Parathyroid adenoma (tissue), 2 donors: ENCODE results near the gene YIPF1.
"Not testable (repeated sequence)": the region's sequence is repeated elsewhere in the genome, so short reads cannot be mapped to it uniquely, and the experiment has no call there.

Source experiments
- H2AFZ ChIP-seq: fragments of 300-600 bp; sonication (generic); one replicate; pipeline ENCODE4 v1.7.0; 2017; ENCODE audit warnings: antibody characterized with exemption, mild to moderate bottlenecking
- H3K27ac ChIP-seq: fragments of 300-600 bp; sonication (generic); one replicate; pipeline ENCODE4 v1.7.0; 2017
- H3K27me3 ChIP-seq: fragments of 300-600 bp; sonication (generic); one replicate; pipeline ENCODE4 v1.7.0; 2017; ENCODE audit warnings: low read length; ENCODE audit not compliant: control insufficient read depth, insufficient read depth
- H3K36me3 ChIP-seq: fragments of 300-600 bp; sonication (generic); one replicate; pipeline ENCODE4 v1.7.0; 2017; ENCODE audit warnings: low read length; ENCODE audit not compliant: control insufficient read depth, insufficient read depth
- H3K4me1 ChIP-seq: fragments of 300-600 bp; sonication (generic); one replicate; pipeline ENCODE4 v1.7.0; 2017; ENCODE audit warnings: control low read depth
- H3K4me2 ChIP-seq: fragments of 300-600 bp; sonication (generic); one replicate; pipeline ENCODE4 v1.7.0; 2017; ENCODE audit warnings: low read length
- H3K4me3 ChIP-seq: fragments of 300-600 bp; sonication (generic); one replicate; pipeline ENCODE4 v1.7.0; 2017; ENCODE audit warnings: low read depth, low read length
- H3K79me2 ChIP-seq: fragments of 300-600 bp; sonication (generic); one replicate; pipeline ENCODE4 v1.7.0; 2017; ENCODE audit warnings: control low read depth
- H3K9ac ChIP-seq: fragments of 300-600 bp; sonication (generic); one replicate; pipeline ENCODE4 v1.7.0; 2017; ENCODE audit warnings: mild to moderate bottlenecking
- H3K9me3 ChIP-seq: fragments of 300-600 bp; sonication (generic); one replicate; pipeline ENCODE4 v1.7.0; 2017; ENCODE audit warnings: low read length; ENCODE audit not compliant: control insufficient read depth
- TF ChIP-seq, protein P1 (sequence below): fragments of 300-600 bp; sonication (generic); IDR thresholded peaks from one replicate; pipeline ENCODE4 v1.7.0; 2017; ENCODE audit warnings: antibody characterized with exemption, mild to moderate bottlenecking
- donor health status: primary hyperparathyroidism.

YIPF1 gene

DNA sequence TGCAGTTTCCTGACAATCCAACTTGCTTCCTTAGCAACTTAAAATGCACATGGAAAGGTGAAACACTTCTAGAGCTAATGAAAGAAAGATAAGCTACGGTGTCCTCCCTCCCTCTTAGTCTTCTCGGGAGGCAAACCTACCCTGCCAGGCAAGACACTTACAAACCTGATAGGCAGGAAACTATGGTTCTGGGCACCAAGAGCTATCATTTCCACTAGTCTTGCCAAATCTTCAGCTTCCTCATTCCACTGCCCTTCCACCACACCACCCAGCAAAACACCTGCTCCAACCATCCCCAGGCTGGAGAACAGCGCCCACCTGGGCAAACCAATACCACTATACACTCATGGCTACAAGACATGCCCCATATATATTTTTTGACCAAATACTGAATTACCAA lies 66.7 kb downstream of the YIPF1 start:
- TF ChIP-seq, protein P1, sequence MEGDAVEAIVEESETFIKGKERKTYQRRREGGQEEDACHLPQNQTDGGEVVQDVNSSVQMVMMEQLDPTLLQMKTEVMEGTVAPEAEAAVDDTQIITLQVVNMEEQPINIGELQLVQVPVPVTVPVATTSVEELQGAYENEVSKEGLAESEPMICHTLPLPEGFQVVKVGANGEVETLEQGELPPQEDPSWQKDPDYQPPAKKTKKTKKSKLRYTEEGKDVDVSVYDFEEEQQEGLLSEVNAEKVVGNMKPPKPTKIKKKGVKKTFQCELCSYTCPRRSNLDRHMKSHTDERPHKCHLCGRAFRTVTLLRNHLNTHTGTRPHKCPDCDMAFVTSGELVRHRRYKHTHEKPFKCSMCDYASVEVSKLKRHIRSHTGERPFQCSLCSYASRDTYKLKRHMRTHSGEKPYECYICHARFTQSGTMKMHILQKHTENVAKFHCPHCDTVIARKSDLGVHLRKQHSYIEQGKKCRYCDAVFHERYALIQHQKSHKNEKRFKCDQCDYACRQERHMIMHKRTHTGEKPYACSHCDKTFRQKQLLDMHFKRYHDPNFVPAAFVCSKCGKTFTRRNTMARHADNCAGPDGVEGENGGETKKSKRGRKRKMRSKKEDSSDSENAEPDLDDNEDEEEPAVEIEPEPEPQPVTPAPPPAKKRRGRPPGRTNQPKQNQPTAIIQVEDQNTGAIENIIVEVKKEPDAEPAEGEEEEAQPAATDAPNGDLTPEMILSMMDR: no peak
- no peaks in the 10 kb centered on the region for H3K79me2 ChIP-seq
- H3K9me3 ChIP-seq: no peaks in the 10 kb centered on the region
- no peak overlapping the region for H3K27ac ChIP-seq
- no peaks in the 10 kb centered on the region for H3K36me3 ChIP-seq
- no peak overlapping the region for H3K4me3 ChIP-seq
- H3K4me1 ChIP-seq: no peaks in the 10 kb centered on the region
- no peak overlapping the region for H2AFZ ChIP-seq
- no peaks in the 10 kb centered on the region for H3K27me3 ChIP-seq
- H3K4me2 ChIP-seq: no peak overlapping the region
- no peak overlapping the region for H3K9ac ChIP-seq

DNA sequence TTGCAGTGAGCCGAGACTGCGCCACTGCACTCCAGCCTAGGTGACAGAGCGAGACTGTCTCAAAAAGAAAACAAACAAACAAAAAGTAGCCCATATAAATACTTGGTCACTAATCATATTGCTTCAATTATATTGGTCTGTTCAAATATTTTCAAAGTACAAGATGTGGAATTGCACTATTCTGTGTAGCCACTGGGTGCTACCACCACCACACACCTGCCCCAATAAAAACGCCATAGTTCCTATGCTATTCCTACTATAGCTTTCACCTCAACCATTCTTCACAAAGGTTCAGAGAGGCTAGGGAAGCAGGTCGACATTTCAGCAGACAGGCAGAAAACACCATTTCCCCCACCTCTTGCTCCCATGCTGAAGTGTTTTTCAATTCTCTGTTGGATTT lies 68.2 kb downstream of the YIPF1 start:
- H3K27me3 ChIP-seq: no peaks in the 10 kb centered on the region
- no peak overlapping the region for H2AFZ ChIP-seq
- no peak overlapping the region for H3K4me2 ChIP-seq
- H3K27ac ChIP-seq: no peak overlapping the region
- no peak overlapping the region for H3K4me3 ChIP-seq
- H3K4me1 ChIP-seq: no peaks in the 10 kb centered on the region
- H3K9me3 ChIP-seq: no peaks in the 10 kb centered on the region
- no peak overlapping the region for H3K9ac ChIP-seq
- TF ChIP-seq, protein P1: no peak
- no peaks in the 10 kb centered on the region for H3K79me2 ChIP-seq
- H3K36me3 ChIP-seq: no peaks in the 10 kb centered on the region

DNA sequence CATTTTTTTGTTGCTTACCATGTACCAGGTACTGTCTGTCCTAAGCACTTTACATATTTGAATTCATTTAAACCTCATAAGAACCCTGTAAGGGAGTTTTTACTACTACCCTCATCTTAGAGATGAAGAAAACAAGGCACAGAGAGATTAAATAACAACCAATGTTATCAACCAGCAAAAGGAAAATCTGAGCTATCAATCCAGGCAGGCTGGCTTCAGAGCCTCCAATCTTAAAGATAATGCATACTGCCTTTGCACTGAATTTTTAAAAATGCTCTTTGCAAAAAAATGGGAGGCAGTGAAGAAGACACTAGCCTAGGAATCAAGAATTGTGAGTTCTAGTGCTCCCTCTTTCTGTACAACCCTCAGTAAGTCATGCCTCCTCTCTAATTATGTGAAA lies 70.2 kb downstream of the YIPF1 start:
- Histone ChIP-seq H3K36me3 (no peaks in the 10 kb centered on the region), H3K4me2 (no peak overlapping the region), H3K27me3 (no peaks in the 10 kb centered on the region), H2AFZ (no peak overlapping the region), H3K79me2 (no peaks in the 10 kb centered on the region), H3K27ac (no peak overlapping the region), H3K9ac (no peak overlapping the region), H3K9me3 (no peaks in the 10 kb centered on the region), H3K4me1 (no peaks in the 10 kb centered on the region), H3K4me3 (no peak overlapping the region)
- TF ChIP-seq, protein P1: no peak

DNA sequence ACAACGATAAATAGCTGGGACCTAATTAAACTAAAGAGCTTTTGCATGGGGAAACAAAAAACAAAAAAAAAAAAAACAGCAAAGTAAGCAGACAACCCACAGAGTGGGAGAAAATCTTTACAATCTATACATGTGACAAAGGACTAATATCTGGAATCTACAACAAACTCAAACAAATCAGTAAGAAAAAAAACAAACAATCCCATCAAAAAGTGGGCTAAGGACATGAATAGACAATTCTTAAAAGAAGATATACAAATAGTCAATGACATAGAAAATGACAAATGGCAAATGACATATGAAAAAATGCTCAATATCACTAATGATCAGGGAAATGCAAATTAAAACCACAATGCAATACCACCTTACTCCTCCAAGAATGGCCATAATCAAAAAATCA lies 73.0 kb downstream of the YIPF1 start:
- not testable (repeated sequence) for H3K27ac ChIP-seq, H3K27me3 ChIP-seq, H3K4me1 ChIP-seq, H3K4me3 ChIP-seq, H2AFZ ChIP-seq, H3K36me3 ChIP-seq, H3K79me2 ChIP-seq, H3K4me2 ChIP-seq, H3K9me3 ChIP-seq, H3K9ac ChIP-seq

DNA sequence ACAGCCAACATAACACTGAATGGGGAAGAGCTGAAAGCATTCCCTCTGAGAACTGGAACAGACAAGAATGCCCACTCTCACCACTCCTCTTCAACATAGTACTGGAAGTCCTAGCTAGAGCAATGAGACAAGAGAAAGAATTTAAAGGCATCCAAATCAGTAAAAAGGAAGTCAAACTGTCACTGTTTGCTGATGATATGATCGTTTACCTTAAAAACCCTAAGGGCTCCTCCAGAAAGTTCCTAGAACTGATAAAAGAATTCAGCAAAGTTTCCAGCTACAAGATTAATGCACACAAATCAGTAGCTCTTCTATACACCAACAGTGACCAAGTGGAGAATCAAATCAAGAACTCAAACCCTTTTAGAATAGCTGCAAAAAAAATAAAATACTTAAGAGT lies 74.1 kb downstream of the YIPF1 start:
- not testable (repeated sequence) for H3K9me3 ChIP-seq, H2AFZ ChIP-seq, H3K79me2 ChIP-seq, H3K9ac ChIP-seq, H3K27me3 ChIP-seq, H3K4me2 ChIP-seq, H3K36me3 ChIP-seq, H3K4me3 ChIP-seq, H3K27ac ChIP-seq, H3K4me1 ChIP-seq

DNA sequence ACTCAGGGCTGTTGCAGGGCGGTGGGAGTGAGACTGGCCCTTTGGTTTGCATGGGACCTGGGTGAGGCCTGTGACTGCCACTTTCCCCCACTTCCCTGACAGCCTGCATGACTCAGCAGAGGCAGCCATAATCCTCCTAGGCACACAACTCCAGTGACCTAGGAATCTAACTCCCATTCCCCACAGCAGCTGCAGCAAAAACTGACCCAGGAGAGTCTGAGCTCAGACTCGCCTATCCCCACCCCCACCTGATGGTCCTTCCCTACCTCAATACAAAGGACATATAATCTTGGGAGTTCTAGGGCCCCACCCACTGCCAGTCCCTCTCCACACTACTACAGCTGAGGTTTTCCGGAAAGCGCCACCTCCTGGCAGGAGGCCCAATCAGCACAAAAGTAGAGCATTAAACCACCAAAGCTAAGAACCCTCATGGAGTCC lies 78.2 kb downstream of the YIPF1 start:
- Histone ChIP-seq H3K27ac (no peak overlapping the region), H3K79me2 (no peaks in the 10 kb centered on the region), H3K4me3 (no peak overlapping the region), H2AFZ (no peak overlapping the region), H3K9ac (no peak overlapping the region), H3K36me3 (no peaks in the 10 kb centered on the region), H3K4me2 (no peak overlapping the region), H3K4me1 (no peaks in the 10 kb centered on the region), H3K9me3 (no peaks in the 10 kb centered on the region), H3K27me3 (no peaks in the 10 kb centered on the region)
- TF ChIP-seq, protein P1: no peak
